ENCODE data around the gene GPR22.
A peak's percentile ranks its signal among the peaks of the same experiment; 100 is the strongest.

Gene GPR22

DNA sequence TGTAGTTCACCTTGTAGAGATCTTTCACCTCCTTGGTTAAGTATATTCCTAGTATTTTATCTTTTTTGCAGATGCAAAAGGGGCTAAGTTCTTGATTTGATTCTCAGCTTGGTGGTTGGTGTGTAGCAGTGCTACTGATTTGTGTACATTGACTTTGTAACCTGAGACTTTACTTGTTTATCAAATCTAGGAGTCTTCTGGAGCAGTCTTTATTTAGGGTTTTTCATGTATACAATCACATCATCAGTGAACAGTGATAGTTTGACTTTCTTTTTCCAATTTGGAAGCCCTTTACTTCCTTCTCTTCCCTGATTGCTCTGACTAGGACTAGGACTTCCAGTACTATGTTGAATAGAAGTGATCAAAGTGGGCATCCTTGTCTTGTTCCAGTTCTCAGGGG is 33.8 kb downstream of the GPR22 start:
- DNase-seq (ENCODE audit: low read depth) = no peak
- TF ChIP-seq, protein P1, sequence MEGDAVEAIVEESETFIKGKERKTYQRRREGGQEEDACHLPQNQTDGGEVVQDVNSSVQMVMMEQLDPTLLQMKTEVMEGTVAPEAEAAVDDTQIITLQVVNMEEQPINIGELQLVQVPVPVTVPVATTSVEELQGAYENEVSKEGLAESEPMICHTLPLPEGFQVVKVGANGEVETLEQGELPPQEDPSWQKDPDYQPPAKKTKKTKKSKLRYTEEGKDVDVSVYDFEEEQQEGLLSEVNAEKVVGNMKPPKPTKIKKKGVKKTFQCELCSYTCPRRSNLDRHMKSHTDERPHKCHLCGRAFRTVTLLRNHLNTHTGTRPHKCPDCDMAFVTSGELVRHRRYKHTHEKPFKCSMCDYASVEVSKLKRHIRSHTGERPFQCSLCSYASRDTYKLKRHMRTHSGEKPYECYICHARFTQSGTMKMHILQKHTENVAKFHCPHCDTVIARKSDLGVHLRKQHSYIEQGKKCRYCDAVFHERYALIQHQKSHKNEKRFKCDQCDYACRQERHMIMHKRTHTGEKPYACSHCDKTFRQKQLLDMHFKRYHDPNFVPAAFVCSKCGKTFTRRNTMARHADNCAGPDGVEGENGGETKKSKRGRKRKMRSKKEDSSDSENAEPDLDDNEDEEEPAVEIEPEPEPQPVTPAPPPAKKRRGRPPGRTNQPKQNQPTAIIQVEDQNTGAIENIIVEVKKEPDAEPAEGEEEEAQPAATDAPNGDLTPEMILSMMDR (conservative IDR thresholded peaks at IDR 0.05; ENCODE audit: control insufficient read depth, insufficient read depth, low read depth, low read length) = no peak
- H3K4me3 ChIP-seq (ENCODE audit: control insufficient read depth, low read depth, low read length) = no peak overlapping the region

DNA sequence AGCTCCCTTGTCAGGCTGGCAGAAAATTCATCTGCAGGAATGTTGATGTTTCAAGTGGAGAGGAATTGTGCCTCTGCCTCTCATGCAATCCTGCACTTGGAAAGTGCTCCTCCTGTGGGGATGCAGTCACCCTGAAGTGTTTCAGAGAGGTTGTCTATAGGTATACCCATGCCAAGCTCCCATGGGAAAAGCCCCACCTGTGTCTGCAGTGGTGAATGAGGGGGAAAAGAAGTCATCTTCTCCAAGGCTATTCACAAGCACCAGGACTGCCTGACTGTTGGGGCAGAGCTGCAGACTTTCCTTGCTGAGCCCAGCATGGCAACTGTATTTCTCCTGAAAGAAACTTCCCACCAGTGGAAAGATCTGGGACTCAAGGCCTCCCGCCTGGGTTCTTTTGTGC is 35.5 kb downstream of the GPR22 start:
- DNase-seq (ENCODE audit: low read depth) = no peak
- TF ChIP-seq, protein P1 (conservative IDR thresholded peaks at IDR 0.05; ENCODE audit: control insufficient read depth, insufficient read depth, low read depth, low read length) = no peak
- no peak overlapping the region for H3K4me3 ChIP-seq (ENCODE audit: control insufficient read depth, low read depth, low read length)

GRCh38 chr7:107505997-107506673 is 36.3 kb downstream of the GPR22 start:
- TF ChIP-seq, protein P1 (conservative IDR thresholded peaks at IDR 0.05; ENCODE audit: control insufficient read depth, insufficient read depth, low read depth, low read length) = no peak
- H3K4me3 ChIP-seq (ENCODE audit: control insufficient read depth, low read depth, low read length) = no peak overlapping the region
- peak; percentile 3 for DNase-seq (ENCODE audit: low read depth)

DNA sequence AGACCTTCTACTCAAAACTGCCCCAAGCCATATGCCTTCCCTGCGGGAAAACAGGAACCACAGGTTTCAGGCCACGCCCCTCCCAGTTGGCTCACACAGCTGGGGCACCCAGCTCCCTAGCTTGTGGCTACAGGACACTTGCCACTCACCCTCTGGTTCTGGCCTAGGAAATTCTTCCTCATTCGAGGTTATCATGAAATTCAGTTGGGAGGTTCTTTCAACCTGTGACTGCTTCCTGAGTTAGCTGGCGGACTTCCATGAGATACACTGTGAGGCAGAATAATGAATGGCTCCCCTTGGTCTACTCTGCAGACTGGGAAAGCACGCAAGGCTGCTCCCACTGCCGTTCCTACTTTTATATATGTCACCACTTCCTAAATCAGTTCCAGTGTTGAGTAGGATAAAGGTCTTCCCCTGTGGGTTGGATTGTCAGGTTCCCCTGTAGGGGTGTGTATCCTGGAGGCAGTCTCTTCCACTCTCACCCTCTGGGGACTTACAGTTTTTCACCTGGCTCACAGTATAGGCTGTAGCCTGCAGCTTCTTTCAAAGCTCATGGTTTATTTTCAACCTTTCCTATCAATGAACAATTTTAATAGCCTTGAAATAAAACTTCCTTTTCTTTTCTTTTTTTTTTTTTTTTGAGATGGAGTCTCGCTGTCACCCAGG is 37.0 kb downstream of the GPR22 start:
- TF ChIP-seq, protein P1 (conservative IDR thresholded peaks at IDR 0.05; ENCODE audit: control insufficient read depth, insufficient read depth, low read depth, low read length) = no peak
- DNase-seq (ENCODE audit: low read depth) = peak; percentile 21
- H3K4me3 ChIP-seq (ENCODE audit: control insufficient read depth, low read depth, low read length) = no peak overlapping the region

Data from fibroblast of mammary gland (primary cell).